HG02610 (cell line): ENCODE data around the gene LARP1.
"Not testable (repeated sequence)": the region's sequence is repeated elsewhere in the genome, so short reads cannot be mapped to it uniquely, and the experiment has no call there.

Experiments
- ATAC-seq: cut with Tn5 transposase; IDR thresholded peaks from one replicate; pipeline ENCODE4 v1.9.1; 2021; ENCODE audit warnings: mild to moderate bottlenecking, moderate library complexity; ENCODE audit not compliant: unreplicated experiment

The LARP1 gene

DNA sequence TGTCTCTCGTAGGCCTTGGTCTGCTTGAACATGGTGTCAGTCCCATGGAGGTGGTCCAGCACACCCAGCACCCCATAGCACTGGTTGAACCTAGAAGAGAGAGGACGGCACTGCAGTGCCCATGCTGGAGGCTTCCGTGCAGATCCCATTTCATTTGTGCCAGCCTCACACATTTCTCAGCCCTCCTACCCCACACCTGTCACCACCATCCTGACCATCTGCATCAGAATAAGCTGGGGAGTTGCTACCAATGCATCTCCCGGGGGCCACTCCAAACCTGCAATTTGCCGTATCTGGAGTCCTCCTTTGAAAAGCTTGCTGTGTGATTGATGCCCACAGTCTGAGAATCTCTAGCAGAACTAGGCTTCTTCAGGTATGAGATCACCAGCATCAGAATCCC lies 65.2 kb downstream of the LARP1 start:
- no peak for ATAC-seq

DNA sequence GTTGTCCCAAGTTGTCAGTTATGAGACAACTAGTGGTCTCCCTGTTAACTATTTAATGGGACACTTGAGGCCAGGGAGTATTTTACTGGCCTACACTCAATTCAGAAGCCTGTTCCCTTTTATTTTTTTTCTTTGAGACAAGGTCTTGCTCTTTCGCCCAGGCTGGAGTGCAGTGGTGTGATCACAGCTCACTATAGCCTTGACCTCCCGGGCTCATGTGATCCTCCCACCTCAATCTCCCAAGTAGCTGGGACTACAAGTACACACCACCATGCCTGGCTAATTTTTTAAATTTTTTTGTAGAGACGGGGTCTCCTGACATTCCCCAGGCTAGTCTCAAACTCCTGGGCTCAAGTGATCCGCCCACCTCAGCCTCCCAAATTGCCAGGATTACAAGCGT lies 67.7 kb downstream of the LARP1 start:
- not testable (repeated sequence) for ATAC-seq

- no peak for ATAC-seq
Measured at GRCh38 chr5:154823605-154824004, 68.4 kb downstream of the LARP1 start.

DNA sequence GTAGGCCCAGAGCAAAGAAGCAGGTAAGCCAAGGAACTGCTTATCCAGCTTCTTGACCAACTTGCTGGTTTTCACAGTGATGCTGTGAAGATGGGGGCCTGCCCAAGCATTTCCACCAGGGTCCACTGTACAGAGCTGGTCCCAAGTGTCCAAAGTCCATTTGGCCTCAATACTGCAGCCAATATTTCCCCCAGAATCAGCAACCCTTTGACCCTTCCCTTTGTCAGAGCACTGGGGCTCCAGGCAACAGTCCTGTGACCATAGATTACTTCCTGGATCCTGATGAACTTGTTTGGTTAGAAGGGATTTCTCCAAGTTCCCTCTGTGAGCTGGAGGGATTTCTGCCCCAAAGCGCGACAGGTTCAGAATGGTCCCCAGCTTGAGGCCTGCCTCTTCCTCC lies 68.9 kb downstream of the LARP1 start:
- ATAC-seq: no peak

DNA sequence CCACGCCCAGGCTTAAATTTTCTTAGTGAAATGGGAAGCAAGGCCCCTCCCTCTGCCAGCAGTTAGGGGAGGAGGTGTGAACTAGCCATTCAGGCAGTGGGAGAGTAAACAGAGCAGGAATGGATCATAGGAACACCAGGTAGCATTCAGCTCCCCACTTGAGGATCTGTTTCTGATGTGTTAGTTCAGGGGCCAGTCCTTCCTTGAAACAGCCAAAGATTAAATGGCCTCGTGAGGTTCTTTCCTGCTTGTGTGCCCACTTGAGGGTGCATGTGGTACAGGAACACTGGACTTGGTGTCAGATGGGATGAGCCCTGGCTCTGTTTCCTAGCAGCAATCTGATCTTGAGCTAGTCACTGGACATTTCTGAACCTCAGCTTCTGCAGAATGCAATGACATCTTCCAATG lies 74.0 kb downstream of the LARP1 start:
- ATAC-seq: no peak

DNA sequence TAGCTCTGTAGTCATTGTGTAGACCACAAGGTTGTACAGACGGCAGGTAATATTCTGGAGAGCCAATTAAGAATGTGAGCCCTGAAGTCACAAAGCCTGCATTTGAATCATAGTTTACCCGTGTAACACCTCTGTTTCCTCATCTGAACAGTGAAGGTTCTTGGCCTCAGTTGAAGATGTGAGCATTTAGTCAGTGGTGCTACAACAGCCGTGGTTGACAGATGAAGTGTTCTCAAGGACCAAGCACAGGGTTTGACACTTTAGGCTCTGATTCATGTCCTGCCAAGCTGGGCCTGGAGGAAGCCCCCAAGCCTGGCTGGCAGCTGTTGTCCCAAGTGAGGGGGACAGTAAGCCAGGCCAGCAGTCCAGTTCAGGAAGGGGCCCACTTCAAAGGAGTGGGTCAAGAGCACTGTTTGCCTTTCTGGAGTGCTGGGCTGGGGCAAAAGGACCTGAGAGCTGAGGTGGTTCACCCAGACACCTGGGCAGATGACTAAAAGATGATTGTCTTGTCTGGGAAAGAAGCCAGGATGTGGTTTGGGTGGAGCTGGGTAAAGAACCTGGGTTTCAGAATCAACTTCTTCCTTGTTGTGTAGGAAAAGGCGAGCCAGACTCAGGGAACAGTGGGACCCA lies 74.5 kb downstream of the LARP1 start:
- no peak for ATAC-seq

DNA sequence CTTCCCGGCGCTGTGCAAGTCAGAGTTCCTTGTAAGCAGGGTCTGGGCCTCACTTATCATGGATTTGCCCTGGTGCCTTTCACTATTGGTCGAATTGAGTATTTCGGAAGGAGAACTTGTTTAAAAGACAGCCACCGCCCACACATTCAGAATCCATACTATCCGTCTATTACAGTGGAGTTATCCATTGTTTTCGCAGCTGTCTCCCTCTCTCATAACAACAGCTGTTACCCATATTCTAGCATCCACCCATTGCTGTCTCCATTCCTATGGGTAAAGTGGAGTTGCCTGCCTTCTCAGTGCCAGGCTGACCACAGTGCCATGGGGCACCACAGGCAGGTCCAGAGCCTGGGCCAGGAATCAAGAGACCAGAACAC lies 75.0 kb downstream of the LARP1 start:
- no peak for ATAC-seq

DNA sequence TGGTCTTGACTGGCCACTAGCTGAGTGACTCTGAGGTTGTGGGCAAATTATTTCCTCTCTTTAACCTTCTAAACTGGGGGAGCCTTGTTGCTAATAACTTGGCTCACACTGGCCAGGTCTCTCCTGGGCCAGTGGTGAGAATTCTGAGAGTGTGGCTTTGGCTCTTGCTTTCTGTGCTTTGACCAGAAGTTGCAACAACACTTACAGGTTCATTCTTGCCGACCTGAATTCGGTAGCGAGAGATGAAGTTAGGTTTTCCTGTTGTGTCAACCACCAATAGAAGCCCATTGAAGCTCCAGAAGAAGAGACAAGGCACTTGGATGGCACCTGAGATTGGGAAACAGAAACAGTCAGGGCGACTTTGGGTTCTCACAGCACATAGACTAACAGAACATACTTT lies 75.4 kb downstream of the LARP1 start:
- ATAC-seq: no peak

DNA sequence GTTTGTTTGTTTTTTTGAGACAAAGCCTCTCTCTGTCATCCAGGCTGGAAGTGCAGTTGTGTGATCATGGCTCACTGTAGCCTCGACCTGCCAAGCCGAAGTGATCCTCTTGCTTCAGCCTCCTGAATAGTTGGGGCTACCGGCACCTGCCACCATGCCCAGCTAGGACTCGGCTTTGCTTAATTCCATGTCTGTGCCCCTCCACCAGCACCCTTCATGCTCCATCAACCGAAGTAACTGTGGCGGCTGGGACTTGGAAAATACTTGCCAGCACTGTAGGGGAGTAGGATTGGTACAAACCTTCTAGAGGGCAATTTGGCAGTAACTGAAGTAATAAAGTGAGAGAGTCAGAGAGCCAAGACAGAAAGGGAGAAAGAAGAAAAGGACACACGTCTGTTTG lies 76.3 kb downstream of the LARP1 start:
- ATAC-seq: no peak

- ATAC-seq: not testable (repeated sequence)
Measured at GRCh38 chr5:154832804-154833203, 77.6 kb downstream of the LARP1 start.

DNA sequence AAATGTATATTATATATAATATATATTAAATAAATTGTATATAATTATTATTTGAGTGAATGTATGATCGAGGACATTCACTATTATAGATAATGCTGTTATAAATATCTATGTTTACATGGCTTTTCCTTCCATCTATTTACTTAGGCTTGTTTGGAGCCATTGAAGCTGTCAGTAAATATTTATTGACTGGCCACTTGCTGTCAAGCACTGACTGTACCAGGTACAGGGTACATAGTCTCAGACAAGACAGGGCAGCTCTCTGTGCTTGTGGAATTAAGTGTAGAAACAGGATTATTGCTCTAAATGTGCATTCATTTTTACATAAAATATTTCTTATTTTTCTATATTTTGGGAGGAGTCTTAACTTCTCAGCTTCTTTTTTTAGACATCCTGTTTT lies 78.9 kb downstream of the LARP1 start:
- ATAC-seq: no peak

- ATAC-seq: not testable (repeated sequence)
Measured at GRCh38 chr5:154835701-154836052, 80.5 kb downstream of the LARP1 start.

DNA sequence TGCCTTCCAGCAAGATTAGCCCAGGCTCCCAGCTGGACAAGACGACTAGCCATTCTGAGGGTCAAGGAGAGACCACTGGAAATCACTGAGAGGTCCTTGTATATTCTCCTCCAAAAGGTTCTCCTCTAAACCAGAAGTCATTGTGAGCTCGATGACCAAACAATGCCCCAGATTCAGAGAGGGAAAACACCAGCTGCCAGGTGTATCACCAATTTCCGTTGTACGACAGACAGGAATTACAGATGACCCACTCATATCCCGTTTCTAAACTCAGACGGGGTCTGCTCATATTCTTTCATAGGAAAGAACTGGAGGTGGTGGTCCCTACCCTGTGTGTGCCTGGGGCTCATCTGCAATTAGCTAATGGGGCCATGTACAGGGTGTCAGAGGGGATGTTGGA lies 81.0 kb downstream of the LARP1 start:
- no peak for ATAC-seq

- ATAC-seq: no peak
Measured at GRCh38 chr5:154837009-154837901, 82.1 kb downstream of the LARP1 start.

DNA sequence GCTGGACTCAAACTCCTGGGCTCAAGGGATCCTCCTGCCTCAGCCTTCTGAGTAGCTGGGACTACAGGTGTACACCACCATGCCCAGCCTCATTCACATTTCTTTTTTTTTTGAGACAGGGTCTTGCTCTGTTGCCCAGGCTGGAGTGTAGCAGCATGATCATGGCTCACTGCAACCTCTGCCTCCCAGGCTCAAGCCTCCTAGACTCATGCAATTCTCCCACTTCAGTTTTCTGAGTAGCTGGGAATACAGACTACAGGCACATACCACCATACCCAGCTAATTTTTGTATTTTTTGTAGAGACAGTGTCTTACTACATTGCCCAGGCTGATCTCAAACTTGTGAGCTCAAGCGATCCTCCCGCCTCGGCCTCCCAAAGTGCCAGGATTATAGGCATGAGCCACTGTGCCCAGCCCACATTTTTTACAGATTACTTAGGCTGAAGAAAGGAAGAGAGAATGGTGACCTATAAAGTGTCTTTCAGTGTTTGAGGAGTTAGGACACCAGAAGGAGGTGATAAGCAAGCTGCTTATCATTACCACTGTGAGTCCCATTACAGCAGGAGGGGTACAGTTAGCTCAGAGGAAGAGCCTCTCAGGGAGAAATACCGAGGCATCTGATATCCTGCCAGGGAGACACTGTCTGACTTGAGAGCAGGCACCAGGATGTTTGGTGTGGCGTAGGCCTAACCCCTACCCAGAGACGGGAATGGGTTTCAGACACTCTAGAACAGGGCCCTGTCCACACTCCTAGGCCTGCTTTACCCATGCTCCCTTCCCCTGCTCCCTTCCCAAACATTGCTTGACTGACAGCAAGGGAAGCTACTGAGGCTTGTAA lies 85.5 kb downstream of the LARP1 start:
- ATAC-seq: no peak

GRCh38 chr5:154841273-154841661 lies 86.1 kb downstream of the LARP1 start:
- no peak for ATAC-seq

- no peak for ATAC-seq
Measured at GRCh38 chr5:154842689-154843530, 87.7 kb downstream of the LARP1 start.

GRCh38 chr5:154844809-154845208 lies 89.6 kb downstream of the LARP1 start:
- no peak for ATAC-seq

GRCh38 chr5:154849264-154849785 lies 94.1 kb downstream of the LARP1 start:
- no peak for ATAC-seq

DNA sequence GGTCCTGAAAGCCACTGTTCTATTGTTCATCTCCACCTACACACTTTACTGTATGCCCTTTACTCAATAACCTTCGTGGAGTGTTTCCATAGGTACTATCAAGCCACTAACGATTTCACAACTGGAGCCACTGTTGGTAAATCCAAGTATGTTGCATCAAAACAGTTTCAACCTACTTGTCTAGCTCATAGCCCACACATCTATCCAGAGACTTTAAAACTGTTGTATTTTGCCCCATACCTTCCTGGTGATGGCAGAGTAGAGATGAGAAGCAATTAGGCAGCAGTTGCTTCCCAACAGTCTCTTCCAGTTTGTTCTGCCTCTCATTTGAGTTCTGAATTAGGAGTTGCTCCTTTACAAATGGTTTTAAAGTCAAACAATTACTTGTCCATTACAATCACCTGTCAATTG lies 94.6 kb downstream of the LARP1 start:
- ATAC-seq: no peak
